Lower leg skin (tissue), 4 donors: ENCODE results near the gene ITPRIPL1. TPM values are rescaled to one million over a fixed set of nuclear protein-coding genes. Genes with fewer than 3 reads are reported as not detected.

Source experiments
- DNase-seq, 2 donors: peaks; one replicate each; pipeline ENCODE4 v3.0.0-alpha.2; 2019; ENCODE audit warnings: low spot score in 2 of 2
- H3K4me3 ChIP-seq: fragments of 200-600 bp; sonication (generic); 2 replicates; pipeline ENCODE4 v1.5.1; 2017; ENCODE audit warnings: mild to moderate bottlenecking, low read depth; ENCODE audit not compliant: poor library complexity, severe bottlenecking
- POLR2A ChIP-seq, 2 donors: fragments of 450-650 bp; IDR thresholded peaks; one replicate each; pipeline ENCODE4 v1.6.1; 2016 to 2017; ENCODE audit warnings: antibody characterized with exemption in 2 of 2, mild to moderate bottlenecking in 1 of 2, moderate library complexity in 1 of 2
- WGBS, 2 donors: methylation state at CpG; one replicate each; pipeline ENCODE4 v1.1.5; 2018; 5-methylcytosine and 5-hydroxymethylcytosine counted together
- intact Hi-C: fragments of 100-400 bp; cut with DNase I; formaldehyde crosslinking; loops from one replicate; pipeline ENCODE4 v1.15.0; 2023; ENCODE audit warnings: low total_unique reads
- total RNA-seq, 4 donors: library from RNA; depleted of rRNA; stranded (reverse); fragments of >200 nt; gene quantifications; one replicate each; pipeline ENCODE4 v1.1.0, GENCODE V29; 2016
- TF ChIP-seq, protein P1 (sequence below), 3 donors: fragments of 450-650 bp; IDR thresholded peaks; one replicate each; pipeline ENCODE4 v1.5.1; 2016; ENCODE audit warnings: antibody characterized with exemption in 3 of 3, mild to moderate bottlenecking in 3 of 3, moderate library complexity in 2 of 3

The ITPRIPL1 gene
- total RNA-seq, 4 donors from 2014 or later, result 0.51 to 3.1 (median 1.9) TPM

DNA sequence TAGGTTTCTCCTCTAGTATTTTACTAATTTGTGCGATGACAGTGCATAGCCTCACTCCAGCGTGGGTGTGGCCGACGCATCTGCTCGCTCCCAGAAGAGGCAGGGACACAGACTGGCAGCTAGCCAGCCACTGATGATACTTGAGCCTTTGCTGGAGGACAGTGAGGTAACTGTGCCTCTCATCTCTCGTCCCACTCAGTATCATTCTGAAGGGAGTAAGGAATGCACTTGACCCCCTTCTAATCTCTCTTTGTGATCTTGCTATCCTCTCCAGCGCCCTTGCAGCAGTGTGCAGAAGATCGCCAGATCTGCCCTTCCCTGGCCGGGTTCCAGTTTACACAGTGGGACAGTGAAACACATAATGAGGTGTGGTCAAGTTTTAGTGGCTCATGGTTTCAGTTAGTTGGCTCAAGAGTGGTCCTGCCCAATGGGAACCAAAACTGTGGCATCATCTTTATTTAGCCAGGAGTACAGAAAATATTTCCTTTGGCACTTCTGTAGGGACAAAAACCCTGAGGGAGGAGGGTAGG lies 28.0 kb downstream of the ITPRIPL1 start:
- DNase-seq, result peak; percentile 67 to 93
- TF ChIP-seq, protein P1, sequence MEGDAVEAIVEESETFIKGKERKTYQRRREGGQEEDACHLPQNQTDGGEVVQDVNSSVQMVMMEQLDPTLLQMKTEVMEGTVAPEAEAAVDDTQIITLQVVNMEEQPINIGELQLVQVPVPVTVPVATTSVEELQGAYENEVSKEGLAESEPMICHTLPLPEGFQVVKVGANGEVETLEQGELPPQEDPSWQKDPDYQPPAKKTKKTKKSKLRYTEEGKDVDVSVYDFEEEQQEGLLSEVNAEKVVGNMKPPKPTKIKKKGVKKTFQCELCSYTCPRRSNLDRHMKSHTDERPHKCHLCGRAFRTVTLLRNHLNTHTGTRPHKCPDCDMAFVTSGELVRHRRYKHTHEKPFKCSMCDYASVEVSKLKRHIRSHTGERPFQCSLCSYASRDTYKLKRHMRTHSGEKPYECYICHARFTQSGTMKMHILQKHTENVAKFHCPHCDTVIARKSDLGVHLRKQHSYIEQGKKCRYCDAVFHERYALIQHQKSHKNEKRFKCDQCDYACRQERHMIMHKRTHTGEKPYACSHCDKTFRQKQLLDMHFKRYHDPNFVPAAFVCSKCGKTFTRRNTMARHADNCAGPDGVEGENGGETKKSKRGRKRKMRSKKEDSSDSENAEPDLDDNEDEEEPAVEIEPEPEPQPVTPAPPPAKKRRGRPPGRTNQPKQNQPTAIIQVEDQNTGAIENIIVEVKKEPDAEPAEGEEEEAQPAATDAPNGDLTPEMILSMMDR (IDR thresholded peaks at IDR 0.05), result no peak
- TF ChIP-seq POLR2A (IDR thresholded peaks at IDR 0.05), result no peak
- WGBS, 2 donors, result 35 to 37% methylated on average over 7 to 9 of the region's 9 CpGs
- no peak overlapping the region for H3K4me3 ChIP-seq
- intact Hi-C loops, result no loop called here

DNA sequence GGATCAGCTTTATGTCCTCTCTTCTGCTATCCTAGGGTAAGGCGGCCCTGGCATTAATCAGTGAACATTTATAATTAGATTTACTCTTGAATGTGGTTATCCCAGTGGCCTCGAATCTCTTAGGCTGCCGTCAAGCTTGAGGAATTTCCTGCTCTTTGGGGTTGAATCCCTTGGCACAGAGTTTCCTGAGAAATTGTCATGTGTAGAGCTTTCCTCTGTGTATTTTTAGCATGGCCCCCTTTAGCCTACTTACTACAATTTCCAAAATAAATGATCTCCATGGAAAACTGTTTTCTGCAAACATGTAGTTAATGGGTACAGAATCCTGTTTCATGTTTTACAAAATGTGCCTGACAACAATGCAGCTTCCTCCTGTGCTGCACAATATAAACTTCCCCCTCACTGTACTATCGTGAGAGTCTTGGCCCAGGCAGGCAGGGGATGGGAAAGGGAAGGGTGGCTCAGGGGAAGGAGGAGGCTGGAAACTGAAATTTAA lies 28.5 kb downstream of the ITPRIPL1 start:
- no peak for DNase-seq
- intact Hi-C loops, result no loop called here
- WGBS, 2 donors, result 55 to 62% methylated on average over 4 of the region's 4 CpGs

DNA sequence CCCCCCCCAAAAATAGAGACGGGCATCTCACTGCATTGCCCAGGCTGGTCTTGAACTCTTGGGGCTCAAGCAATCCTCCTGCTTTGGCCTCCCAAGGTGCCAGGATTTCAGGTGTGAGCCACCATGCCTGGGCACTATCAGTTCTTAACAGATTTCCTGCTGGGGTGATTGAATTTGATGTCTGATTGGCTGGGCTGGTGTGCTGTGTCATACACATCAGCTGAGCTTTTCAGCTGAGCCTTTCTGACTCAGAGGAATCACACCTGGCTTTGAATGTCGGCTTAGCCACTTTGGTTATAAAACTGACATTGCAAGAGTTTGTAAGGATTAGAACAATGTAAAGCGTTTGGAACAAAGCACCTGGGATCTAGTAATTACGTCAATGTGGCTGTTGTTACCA lies 29.4 kb downstream of the ITPRIPL1 start:
- intact Hi-C loops, result no loop called here
- H3K4me3 ChIP-seq, result no peak overlapping the region
- 79 to 90% methylated on average over 4 of the region's 4 CpGs for WGBS, 2 donors
- no peak for DNase-seq
- TF ChIP-seq, protein P1 (IDR thresholded peaks at IDR 0.05), result no peak
- no peak for TF ChIP-seq POLR2A (IDR thresholded peaks at IDR 0.05)

More for the DNA sequence above, 28.5 kb downstream of the ITPRIPL1 start:
- TF ChIP-seq POLR2A (IDR thresholded peaks at IDR 0.05), result no peak
- TF ChIP-seq, protein P1 (IDR thresholded peaks at IDR 0.05), result no peak
- no peak overlapping the region for H3K4me3 ChIP-seq

DNA sequence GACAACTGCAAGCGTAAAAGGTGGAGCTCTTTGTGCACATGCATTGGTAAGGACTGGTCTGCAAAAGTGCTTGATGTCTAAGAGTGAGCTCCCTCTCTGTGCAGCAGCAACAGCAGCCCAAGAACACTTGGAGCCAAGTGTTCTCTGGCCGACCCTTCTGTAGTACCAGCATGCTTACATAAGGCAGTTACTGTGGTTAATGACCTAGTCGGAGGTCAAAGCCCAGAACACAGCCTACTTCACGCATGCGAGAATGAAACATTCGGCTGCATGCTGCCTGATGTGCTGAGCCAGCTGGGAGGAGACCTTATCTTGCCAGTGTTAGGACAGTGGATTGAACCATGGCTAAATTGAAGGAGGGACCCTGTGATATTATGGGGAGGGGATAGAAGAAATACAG lies 31.8 kb downstream of the ITPRIPL1 start:
- intact Hi-C loops, result no loop called here
- WGBS, 2 donors, result 67 to 75% methylated on average over 6 of the region's 6 CpGs
- TF ChIP-seq POLR2A (IDR thresholded peaks at IDR 0.05), result no peak
- TF ChIP-seq, protein P1 (IDR thresholded peaks at IDR 0.05), result no peak
- H3K4me3 ChIP-seq, result no peak overlapping the region
- no peak for DNase-seq

DNA sequence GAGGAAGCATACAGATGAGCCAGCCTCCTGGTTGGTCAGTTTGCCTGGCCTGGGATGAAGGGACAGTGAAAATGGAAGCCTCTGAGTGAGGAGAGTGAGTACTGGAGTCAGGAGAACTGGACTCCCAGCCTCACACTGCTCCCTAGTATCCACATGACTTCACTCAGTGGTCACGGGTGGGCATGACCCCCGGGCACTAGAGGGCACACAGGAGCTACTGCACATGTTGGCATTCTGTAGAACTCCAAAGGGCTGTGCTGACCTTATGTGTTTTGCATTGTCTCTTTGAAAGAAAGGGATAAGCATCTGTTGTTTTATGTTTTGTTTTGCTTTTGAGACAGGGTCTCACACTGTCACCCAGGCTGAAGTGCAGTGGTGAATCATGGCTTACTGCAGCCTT lies 34.2 kb downstream of the ITPRIPL1 start:
- 80% methylated on average over 2 of the region's 2 CpGs for WGBS, 2 donors
- TF ChIP-seq POLR2A (IDR thresholded peaks at IDR 0.05), result no peak
- TF ChIP-seq, protein P1 (IDR thresholded peaks at IDR 0.05), result no peak
- intact Hi-C loops, result no loop called here
- no peak overlapping the region for H3K4me3 ChIP-seq
- DNase-seq, result no peak

DNA sequence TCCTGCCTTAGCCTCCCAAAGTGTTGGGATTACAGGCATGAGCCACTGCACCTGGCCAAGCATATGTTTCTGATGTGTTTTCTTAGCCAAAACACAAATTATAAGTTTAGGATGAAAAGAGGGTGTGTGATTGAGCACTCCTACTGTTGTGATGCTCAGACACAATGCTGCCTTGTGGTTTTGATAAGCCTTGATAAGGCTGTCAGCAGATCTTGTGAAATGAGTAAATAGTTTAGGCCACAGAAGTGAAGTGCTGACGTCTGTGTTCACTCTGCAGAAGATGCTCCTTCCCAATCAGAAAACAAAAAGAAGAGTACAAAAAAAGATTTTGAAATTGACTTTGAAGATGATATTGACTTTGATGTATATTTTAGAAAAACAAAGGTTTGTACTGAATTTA lies 34.7 kb downstream of the ITPRIPL1 start:
- TF ChIP-seq POLR2A (IDR thresholded peaks at IDR 0.05), result no peak
- TF ChIP-seq, protein P1 (IDR thresholded peaks at IDR 0.05), result no peak
- H3K4me3 ChIP-seq, result no peak overlapping the region
- intact Hi-C loops, result no loop called here

More for the DNA sequence above, 34.7 kb downstream of the ITPRIPL1 start:
- WGBS, 2 donors, result 77 to 81% methylated on average over 1 of the region's 1 CpG
- no peak for DNase-seq
